Ramos (cell line): Measurements from ENCODE around the gene KLF4.

Experiments
- in situ Hi-C: fragments of 300-500 bp; cut with MboI; formaldehyde crosslinking; loops from one replicate; pipeline ENCODE4 v1.14.3; 2022; ENCODE audit warnings: low sequenced_read_pairs; ENCODE audit not compliant: unreplicated experiment

Gene KLF4

DNA sequence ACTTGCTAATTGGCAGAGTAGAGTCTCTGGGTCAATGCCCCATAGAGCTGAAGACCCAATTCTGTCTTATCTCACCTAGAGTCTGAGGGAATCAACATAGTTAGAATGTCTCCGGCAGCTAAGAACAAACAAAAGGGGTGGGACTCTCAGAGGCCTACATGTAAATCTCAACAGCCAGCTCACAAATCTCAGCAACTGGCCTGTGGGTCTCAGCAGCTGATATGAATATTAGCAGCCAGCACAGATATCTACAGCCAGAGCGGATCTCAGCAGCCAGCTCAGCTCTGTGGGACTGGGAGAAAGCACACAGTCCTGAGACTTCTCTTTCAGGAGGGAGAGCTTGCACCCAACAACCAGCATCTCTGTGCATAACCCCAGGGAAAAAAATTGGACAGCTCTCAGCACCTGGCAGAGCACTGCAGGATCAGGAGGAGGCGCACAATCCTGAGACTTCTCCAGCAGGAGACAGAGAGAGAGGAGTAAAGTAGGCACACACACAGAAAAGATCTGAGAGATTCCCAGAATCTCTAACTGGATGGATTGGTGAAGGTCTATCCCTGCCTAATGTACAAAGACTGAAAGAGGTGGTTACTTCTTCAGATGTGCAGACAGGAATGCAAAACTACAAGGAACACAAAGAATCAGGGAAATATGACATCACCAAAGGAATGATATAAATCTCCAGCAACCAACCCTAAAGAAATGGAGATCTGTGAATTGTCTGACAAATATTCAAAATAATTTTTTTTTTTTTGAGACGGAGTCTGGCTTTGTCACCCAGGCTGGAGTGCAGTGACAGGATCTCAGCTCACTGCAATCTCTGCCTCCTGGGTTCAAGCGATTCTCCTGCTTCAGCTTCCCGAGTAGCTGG is 29.2 kb downstream of the KLF4 start:
- in situ Hi-C loops, result no loop called here

DNA sequence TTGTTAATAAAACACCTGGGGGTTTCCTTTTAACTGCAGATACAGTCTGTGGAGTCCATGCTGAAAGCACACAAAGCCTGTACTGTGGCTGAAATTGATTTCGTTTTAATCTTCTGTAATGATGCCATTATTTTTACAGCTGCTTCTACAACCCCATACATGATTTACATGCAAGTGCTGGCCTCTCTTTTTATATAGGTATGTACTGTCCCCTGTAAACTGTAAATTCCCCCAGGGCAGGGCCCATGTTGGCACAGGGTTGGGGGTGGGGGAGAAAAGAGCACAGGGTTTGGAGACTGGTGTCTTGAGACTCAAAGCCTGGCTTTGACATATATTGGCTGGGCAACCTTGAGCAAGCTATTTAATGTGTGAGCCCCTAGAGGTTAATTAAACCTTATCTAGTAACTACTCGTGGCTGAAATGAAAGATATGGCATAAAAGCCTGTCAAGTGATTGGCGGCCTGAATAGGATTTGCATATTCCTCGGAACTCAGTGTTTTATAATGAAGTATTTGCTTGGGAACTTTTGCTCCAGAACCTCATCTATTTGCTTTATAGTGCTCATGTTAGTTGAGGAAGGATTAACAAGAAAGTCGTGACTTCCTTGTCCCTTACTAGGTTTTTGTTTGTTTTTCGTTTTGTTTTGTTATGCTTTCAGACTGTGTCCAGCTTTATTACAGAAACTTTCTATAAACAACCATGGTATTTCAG is 34.0 kb downstream of the KLF4 start:
- in situ Hi-C loops, result no loop called here

DNA sequence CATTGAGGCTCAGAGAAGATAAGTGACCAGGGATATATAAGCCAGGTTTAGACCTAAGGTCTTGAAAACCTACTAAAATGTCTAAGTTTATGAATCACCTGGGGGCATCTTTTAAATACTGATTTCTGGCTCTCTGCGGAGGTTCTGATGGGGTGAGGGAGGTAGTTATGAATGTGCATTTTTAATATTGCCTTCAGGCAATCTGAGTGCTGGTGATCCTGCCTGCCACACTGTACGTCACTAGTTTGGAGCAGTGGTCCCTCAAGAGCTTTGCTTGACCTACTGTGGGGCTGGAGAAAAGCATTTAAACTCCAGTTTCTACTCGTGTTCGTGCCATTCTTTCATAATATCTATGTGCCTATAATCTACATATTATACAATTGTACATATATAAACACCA is 36.1 kb downstream of the KLF4 start:
- in situ Hi-C loops, result no loop called here

DNA sequence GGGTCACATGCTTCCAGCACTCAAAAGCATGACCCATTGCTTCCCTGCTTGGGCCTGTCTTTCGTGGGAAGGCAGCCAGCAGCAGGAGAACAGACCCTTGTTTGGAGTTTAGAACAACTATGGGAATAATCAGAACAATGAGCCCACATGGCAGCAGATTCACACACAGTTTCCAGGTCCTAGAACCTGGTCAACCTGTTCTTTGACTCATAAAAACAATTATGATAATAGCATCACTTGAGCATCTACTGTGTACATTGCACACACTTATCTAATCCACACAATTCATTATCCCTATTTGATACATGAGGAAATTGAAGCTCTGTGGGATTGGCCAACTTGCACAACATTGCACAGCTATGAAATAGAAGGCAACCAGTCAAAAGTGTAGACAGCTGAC is 41.7 kb downstream of the KLF4 start:
- in situ Hi-C loops, result no loop called here

DNA sequence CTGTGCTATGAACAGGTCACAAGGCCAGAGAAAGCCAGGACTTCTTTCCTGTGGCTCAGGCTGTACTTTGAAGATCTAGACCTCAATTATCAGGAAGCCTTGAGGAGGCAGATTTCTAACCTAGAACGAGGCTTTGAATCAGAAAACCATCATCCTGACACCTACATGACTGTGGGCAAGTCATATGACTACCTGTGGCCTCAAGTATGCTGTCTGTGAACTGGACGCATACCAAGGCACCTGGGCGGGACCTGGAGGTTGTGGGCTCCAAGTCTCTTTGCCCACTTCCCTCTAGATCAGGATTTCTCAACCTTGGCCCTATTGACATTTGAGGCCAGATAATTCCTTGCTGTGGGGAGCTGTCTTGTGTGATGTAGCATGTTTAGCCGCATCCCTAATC is 42.5 kb downstream of the KLF4 start:
- in situ Hi-C loops, result no loop called here

DNA sequence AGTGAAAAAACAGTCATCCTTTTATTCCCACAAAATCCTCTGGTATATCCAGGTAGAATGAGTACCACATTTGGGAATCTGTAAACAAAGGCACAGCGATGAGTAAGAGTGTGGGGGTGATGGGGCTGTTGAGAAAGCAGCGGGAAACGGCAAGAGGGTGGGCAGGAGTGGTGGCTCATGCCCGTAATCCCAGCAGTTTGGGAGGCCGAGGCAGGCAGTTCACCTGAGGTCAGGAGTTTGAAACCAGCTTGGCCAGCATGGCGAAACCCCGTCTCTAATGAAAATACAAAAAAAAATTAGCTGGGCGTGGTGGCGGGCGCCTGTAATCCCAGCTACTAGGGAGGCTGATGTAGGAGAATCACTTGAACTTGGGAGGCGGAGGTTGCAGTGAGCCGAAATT is 43.1 kb downstream of the KLF4 start:
- in situ Hi-C loops, result no loop called here

DNA sequence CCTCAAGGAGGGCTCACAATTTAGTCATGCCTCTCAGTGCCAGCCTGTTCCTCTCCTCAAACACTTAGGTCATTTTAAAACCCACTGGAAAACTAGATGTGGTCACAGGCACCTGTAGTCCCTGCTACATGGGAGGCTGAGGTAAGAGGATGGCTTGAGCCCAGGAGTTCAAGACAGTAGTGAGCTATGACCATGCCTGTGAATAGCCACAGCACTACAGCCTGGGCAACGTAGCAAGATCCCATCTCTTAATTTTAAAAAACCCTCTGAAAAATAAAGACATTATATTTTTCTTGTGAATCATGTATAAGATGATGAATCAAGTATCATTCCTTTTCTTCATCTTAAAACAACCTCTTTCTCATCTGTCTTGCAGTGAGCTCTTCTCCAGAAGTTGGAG is 45.8 kb downstream of the KLF4 start:
- in situ Hi-C loops, result no loop called here

DNA sequence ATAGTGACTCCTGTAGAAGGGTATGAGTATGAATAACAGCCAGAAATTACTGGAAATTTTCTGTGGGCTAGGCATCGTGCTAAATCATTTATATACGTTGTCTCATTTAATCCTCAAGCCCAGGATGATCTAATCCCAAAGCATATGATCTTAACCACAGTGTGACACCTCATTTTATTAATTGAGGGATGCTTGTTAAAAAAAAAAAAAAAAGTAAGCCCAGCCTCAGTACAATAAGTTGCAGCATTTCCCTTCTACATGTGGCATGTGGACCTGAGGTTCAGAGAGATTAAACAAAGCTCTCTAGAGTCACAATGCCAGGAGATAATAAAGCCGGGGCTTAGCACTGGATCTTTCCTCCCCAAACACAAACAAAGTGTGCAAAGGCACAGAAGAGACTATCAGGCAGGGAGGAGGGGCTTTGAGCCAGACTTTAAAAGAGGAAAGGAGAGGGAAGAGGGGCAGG is 49.5 kb downstream of the KLF4 start:
- in situ Hi-C loops, result no loop called here

DNA sequence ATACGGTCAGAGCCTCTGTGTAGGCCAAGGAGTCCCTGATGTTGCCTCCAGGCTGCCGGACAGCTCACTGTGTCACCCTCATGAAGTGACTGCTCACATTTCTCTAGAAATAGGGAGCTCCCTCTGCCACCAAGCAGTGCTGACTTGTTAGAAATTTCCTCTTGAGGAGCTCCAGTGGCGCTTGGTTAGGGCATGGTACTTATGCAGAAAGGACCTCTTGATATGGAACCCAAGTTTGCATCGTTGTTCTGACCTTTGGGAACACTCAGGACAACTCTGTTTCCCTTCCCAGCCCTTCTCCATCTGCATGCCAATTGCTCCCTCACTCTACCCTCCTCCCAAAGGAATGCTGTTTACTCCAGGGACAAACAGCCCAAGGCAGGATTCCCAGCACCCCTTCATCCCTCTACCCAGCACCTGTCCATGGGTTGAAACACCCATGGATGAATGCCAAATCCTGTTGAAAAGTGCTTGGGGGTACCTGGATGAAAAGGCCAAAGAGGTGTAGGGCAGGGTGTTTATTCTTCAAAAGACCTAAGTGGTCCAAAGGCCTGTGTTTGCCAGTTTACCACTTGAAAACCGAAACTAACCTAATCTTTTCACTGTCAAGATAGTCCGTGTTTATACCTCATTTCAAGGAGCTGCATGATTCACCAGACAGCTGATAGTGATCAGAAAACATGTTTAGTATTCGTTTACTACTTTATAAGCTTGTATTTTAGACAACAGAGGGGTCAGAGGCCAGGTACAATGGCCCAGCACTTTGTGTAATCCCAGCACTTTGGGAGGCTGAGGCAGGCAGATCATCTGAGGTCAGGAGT is 51.1 kb downstream of the KLF4 start:
- in situ Hi-C loops, result no loop called here

DNA sequence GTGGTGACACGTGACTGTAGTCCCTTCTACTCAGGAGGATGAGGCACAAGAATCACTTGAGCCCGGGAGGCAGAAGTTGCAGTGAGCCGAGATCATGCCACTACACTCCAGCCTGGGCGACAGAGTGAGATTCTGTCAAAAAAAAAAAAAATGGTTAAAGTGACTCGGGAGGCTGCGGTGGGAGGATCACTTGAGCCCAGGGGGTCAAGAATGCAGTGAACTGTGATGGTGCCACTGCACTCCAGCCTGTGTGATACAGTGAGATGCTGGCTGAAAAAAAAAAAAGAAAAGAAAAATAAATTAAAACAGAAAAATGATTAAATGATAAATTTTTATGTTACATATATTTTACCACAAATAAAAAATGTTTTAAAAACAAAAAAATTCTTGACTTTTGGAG is 51.9 kb downstream of the KLF4 start:
- in situ Hi-C loops, result no loop called here

DNA sequence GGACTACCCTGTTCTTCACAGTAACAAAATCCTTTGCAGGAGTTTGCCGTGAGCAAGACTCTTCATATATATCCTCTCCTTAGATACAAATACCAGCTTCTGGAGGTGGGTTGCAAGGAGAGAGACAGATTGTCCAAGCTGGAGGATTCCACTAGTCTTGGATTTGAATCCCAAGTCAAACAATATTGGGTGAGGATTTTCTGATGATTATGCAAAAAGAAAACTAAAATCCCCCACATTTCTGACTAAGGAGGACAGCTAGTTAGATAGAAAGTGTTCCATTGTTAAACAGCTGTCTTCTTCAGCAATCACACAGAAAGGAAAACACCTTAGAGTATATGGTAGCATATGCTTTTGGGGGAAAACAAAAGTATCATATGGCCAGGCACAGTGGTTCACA is 54.2 kb downstream of the KLF4 start:
- in situ Hi-C loops, result no loop called here
